Measurements from ENCODE around the gene P2RX7. TPM values are rescaled to one million over a fixed set of nuclear protein-coding genes. Genes with fewer than 3 reads are reported as not detected.
"Not testable (repeated sequence)": the region's sequence is repeated elsewhere in the genome, so short reads cannot be mapped to it uniquely, and the experiment has no call there.

The P2RX7 gene
- total RNA-seq, 1 experiment from 2014 or later = 0.11 TPM

- not testable (repeated sequence) for DNase-seq (ENCODE audit: low read depth)
Measured at GRCh38 chr12:121226871-121227270, 94.2 kb downstream of the P2RX7 start.

GRCh38 chr12:121227294-121227693, 94.6 kb downstream of the P2RX7 start:
- DNase-seq (ENCODE audit: low read depth) = no peak

GRCh38 chr12:121228919-121229665, 96.4 kb downstream of the P2RX7 start:
- no peak for DNase-seq (ENCODE audit: low read depth)

- DNase-seq (ENCODE audit: low read depth) = peak; percentile 64
Measured at GRCh38 chr12:121229826-121230537, 97.3 kb downstream of the P2RX7 start.

GRCh38 chr12:121230538-121230907, 97.8 kb downstream of the P2RX7 start:
- DNase-seq (ENCODE audit: low read depth) = no peak

GRCh38 chr12:121232163-121232562, 99.5 kb downstream of the P2RX7 start:
- DNase-seq (ENCODE audit: low read depth) = no peak

- no peak for DNase-seq (ENCODE audit: low read depth)
Measured at GRCh38 chr12:121232977-121233627, 100.4 kb downstream of the P2RX7 start.

GRCh38 chr12:121233628-121234020, 100.9 kb downstream of the P2RX7 start:
- DNase-seq (ENCODE audit: low read depth) = no peak

GRCh38 chr12:121236776-121237175, 104.1 kb downstream of the P2RX7 start:
- DNase-seq (ENCODE audit: low read depth) = no peak

- DNase-seq (ENCODE audit: low read depth) = no peak
Measured at GRCh38 chr12:121237415-121237814, 104.7 kb downstream of the P2RX7 start.

Other genes with a start within 250 kb of the P2RX7 start
- gene SPPL3, start 228.5 kb upstream of the P2RX7 start, total RNA-seq (2014; rRNA removed) = 4.5 and 7.5 TPM in 2 replicates
- gene HNF1A, start 154.3 kb upstream of the P2RX7 start, total RNA-seq (2014; rRNA removed) = 0.06 and 0.13 TPM in 2 replicates
- 12.8 and 18.1 TPM in 2 replicates for gene C12orf43, start 116.4 kb upstream of the P2RX7 start, total RNA-seq (2014; rRNA removed)
- 4.3 and 4.5 TPM in 2 replicates for gene OASL, start 93.6 kb upstream of the P2RX7 start, total RNA-seq (2014; rRNA removed)
- gene P2RX4, start 77.3 kb downstream of the P2RX7 start, total RNA-seq (2014; rRNA removed) = 14.0 and 14.6 TPM in 2 replicates
- 13.5 and 14.2 TPM in 2 replicates for gene CAMKK2, start 163.8 kb downstream of the P2RX7 start, total RNA-seq (2014; rRNA removed)
- 131 and 137 TPM in 2 replicates for gene ANAPC5, start 219.5 kb downstream of the P2RX7 start, total RNA-seq (2014; rRNA removed)

All from LHCN-M2 (cell line).